Vagina (tissue), 2 donors: ENCODE measurements around the gene TEX13B.

Experiments
- POLR2AphosphoS5 ChIP-seq, 2 donors: sonication (generic); formaldehyde crosslinking; IDR thresholded peaks; one replicate each; pipeline ENCODE4 v1.9.0; 2017; ENCODE audit warnings: antibody characterized with exemption in 2 of 2, mild to moderate bottlenecking in 2 of 2, low read depth in 1 of 2; ENCODE audit not compliant: insufficient read depth in 1 of 2
- TF ChIP-seq, protein P1 (sequence below), 3 experiments: fragments of 450-650 bp in 2 of 3; fragments of 200-600 bp in 1 of 3; sonication (generic) in 1 of 3; IDR thresholded peaks; one replicate each; pipeline ENCODE4 v1.5.1; 2017 to 2019; ENCODE audit warnings: antibody characterized with exemption in 3 of 3, mild to moderate bottlenecking in 2 of 3, moderate library complexity in 2 of 3

DNA sequence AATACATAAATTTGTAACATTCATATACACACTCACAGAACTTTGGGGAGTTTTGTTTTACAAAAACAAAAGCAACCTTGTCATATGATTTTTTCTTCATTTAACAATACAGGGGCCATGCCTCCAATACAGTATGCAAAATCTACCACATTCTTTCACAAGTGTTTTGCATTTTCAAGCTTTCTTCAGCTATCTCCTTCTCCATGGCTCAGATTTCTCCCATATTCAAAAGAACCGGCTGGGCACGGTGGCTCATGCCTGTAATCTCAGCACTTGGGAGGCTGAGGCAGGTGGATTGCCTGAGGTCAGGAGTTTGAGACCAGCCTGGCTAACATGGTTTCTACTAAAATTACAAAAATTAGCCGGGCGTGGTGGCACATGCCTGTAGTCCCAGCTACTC, 4.1 kb downstream of the TEX13B start:
- TF ChIP-seq, protein P1, sequence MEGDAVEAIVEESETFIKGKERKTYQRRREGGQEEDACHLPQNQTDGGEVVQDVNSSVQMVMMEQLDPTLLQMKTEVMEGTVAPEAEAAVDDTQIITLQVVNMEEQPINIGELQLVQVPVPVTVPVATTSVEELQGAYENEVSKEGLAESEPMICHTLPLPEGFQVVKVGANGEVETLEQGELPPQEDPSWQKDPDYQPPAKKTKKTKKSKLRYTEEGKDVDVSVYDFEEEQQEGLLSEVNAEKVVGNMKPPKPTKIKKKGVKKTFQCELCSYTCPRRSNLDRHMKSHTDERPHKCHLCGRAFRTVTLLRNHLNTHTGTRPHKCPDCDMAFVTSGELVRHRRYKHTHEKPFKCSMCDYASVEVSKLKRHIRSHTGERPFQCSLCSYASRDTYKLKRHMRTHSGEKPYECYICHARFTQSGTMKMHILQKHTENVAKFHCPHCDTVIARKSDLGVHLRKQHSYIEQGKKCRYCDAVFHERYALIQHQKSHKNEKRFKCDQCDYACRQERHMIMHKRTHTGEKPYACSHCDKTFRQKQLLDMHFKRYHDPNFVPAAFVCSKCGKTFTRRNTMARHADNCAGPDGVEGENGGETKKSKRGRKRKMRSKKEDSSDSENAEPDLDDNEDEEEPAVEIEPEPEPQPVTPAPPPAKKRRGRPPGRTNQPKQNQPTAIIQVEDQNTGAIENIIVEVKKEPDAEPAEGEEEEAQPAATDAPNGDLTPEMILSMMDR (IDR thresholded peaks at IDR 0.05), result no peak
- TF ChIP-seq POLR2AphosphoS5 (IDR thresholded peaks at IDR 0.05; ENCODE audit: insufficient read depth in 1 of 2, low read depth in 1 of 2), result no peak
